Adipocyte (in vitro differentiated cells): ENCODE data around the gene TTR.

Experiments
- DNase-seq: peaks from one replicate; pipeline ENCODE4 v3.0.0-alpha.2; 2015; ENCODE audit warnings: low read depth
- H3K27me3 ChIP-seq: replicated peaks from 2 replicates; pipeline ENCODE4 v1.7.0; 2013; ENCODE audit warnings: mild to moderate bottlenecking, low read length, moderate library complexity; ENCODE audit not compliant: control insufficient read depth, insufficient read depth
- H3K36me3 ChIP-seq: 2 replicates; pipeline ENCODE4 v1.7.0; 2013; ENCODE audit warnings: low read length, mild to moderate bottlenecking, moderate library complexity; ENCODE audit not compliant: control insufficient read depth, insufficient read depth, severe bottlenecking
- H3K4me1 ChIP-seq: 2 replicates; pipeline ENCODE4 v1.7.0; 2013; ENCODE audit warnings: mild to moderate bottlenecking, low read length, moderate library complexity; ENCODE audit not compliant: control insufficient read depth, insufficient read depth
- H3K4me3 ChIP-seq: 2 replicates; pipeline ENCODE4 v1.7.0; 2013; ENCODE audit warnings: mild to moderate bottlenecking, low read length, moderate library complexity
- H3K9ac ChIP-seq: 2 replicates; pipeline ENCODE4 v1.7.0; 2013; ENCODE audit warnings: mild to moderate bottlenecking, low read length, moderate library complexity
- H3K9me3 ChIP-seq: 2 replicates; pipeline ENCODE4 v1.7.0; 2013; ENCODE audit warnings: mild to moderate bottlenecking, low read length, moderate library complexity; ENCODE audit not compliant: control insufficient read depth

The TTR gene

DNA sequence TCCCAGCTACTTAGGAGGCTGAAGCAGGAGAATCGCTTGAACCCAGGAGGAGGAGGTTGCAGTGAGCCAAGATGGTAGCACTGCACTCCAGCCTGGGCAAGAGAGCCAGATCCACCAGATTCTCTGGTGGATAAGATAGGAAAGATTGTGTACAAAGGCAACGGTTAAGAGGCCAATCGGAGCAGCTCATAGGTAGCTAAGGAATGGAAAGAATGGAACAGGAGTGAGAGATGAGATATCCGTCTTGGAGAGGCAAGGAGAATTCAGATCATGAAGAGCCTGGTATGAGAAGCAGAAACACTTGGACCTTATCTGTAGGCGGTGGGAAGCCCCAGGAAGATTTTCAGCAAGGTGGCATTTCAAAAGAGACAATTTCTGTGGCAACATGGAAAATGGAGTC is 27.1 kb downstream of the TTR start:
- H3K36me3 ChIP-seq: no peaks in the 10 kb centered on the region
- no peaks in the 10 kb centered on the region for H3K27me3 ChIP-seq
- H3K4me1 ChIP-seq: no peaks in the 10 kb centered on the region
- DNase-seq: no peak
- H3K9me3 ChIP-seq: no peaks in the 10 kb centered on the region
- no peak overlapping the region for H3K9ac ChIP-seq
- H3K4me3 ChIP-seq: no peak overlapping the region

DNA sequence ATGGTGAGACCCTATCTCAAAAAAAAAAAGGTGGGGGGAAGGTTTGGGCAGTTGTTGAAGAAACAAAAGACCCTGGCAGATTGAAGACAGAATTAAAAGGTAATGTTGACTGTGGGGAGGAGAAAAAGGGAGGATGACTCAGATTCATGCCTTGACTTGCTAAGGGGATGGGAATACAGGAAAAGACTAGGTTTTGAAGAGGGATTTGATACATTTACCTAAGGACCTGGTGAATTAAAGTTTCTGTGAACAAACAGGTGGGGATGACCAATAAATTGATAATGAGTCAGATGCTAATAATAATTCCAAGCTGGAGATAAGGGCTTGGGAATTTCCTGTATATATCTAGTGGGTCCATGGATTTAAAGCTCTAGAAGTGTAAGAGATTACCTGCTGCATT is 27.6 kb downstream of the TTR start:
- no peak for DNase-seq
- H3K4me1 ChIP-seq: no peaks in the 10 kb centered on the region
- no peaks in the 10 kb centered on the region for H3K27me3 ChIP-seq
- H3K36me3 ChIP-seq: no peaks in the 10 kb centered on the region
- no peaks in the 10 kb centered on the region for H3K9me3 ChIP-seq
- H3K4me3 ChIP-seq: no peak overlapping the region
- H3K9ac ChIP-seq: no peak overlapping the region

DNA sequence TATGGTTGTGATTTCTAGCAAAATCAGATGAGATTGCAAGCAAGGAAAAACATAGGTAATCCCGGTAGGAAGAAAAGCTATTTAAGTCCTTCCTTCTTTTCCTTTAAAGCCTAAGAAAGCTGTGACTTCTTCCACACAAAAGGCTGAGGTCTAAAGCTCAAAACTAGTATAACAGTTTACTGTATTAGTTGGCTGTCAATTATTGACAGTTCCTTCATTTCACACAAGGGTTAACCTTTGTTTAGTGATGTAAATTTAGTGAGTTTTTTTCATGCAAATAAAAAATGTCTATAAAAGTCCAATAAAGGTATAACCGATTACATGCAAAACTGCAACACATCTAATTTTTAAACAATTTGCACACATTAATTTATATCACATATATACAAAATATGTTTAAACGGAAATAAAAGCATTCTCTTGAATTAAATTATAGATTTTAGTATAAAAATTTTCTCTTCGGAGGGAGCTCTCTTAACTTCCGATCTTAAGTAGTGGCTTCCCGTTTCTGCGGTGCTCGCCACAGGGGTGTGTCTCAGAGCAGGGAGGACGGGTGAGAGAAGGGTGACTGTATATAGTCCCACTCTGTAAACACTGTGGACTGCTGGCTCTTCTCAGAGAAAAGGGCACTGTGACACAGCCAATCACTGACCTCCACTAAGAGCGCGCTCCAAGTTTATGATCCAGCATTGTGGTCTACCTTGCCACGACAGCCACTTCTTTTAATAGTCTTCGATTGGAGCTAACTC is 33.4 kb downstream of the TTR start:
- no peaks in the 10 kb centered on the region for H3K4me1 ChIP-seq
- H3K36me3 ChIP-seq: no peaks in the 10 kb centered on the region
- H3K4me3 ChIP-seq: no peak overlapping the region
- H3K9me3 ChIP-seq: no peaks in the 10 kb centered on the region
- no peaks in the 10 kb centered on the region for H3K27me3 ChIP-seq
- no peak overlapping the region for H3K9ac ChIP-seq
- no peak for DNase-seq

DNA sequence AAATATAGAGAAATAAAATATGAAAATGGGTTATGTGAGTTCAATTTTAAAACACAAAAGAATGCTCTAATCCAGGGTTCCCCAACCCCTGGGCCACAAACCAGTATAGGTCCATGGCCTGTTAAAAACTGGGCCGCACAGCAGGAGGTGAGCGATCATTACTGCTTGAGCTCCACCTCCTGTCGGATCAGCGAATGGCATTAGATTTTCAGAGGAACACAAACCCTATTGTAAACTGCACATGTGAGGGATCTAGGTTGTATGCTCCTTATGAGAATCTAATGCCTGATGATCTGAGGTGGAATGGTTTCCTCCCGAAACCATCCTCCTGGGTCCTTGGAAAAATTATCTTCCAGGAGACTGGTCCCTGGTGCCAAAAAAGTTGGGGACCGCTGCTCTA is 34.7 kb downstream of the TTR start:
- Histone ChIP-seq H3K4me3 (no peak overlapping the region), H3K4me1 (no peaks in the 10 kb centered on the region), H3K36me3 (peaks cover 4% of the 10 kb centered on the region), H3K9me3 (no peaks in the 10 kb centered on the region), H3K27me3 (no peaks in the 10 kb centered on the region), H3K9ac (no peak overlapping the region)
- no peak for DNase-seq

DNA sequence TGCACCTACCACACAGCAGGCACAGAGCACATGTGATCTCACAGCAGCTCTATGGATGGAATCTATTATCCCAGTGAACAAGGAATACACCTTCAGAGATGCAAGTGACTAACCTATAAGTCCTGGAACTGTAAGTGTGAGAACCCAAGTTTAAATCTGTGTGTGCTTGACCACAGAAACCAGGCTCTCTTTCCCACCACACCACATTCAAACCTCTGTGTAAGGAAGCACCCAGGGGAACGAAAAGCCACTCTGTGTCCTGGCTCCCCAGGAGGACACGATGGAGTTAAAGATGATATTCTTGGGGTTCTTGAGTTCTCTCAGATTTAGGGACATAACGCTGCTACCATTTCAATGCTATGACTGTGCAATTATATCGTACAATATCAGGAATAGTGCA is 38.9 kb downstream of the TTR start:
- Histone ChIP-seq H3K4me3 (no peak overlapping the region), H3K4me1 (no peaks in the 10 kb centered on the region), H3K9ac (no peak overlapping the region), H3K36me3 (peaks cover 4% of the 10 kb centered on the region), H3K27me3 (no peaks in the 10 kb centered on the region), H3K9me3 (no peaks in the 10 kb centered on the region)
- no peak for DNase-seq

DNA sequence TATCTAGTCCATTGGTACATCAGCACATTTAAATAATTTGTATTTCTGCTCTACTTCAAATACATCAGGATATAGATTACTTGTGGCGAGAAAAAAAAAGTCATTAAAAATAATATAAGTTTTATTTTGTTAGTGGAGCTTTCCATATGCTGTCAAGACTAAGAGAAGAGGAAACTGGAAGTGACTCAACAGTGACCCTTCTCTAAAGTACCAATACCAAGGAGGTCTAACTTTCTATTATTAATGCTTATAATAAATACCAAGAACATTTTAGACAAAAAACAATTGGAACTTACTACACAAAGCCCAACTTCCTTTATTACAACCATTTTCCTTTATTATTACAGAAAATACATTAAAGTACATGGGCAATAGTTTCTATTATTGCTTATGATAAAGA is 39.8 kb downstream of the TTR start:
- H3K36me3 ChIP-seq: peaks cover 4% of the 10 kb centered on the region
- no peak for DNase-seq
- H3K27me3 ChIP-seq: no peaks in the 10 kb centered on the region
- no peaks in the 10 kb centered on the region for H3K4me1 ChIP-seq
- no peaks in the 10 kb centered on the region for H3K9me3 ChIP-seq
- no peak overlapping the region for H3K9ac ChIP-seq
- no peak overlapping the region for H3K4me3 ChIP-seq

DNA sequence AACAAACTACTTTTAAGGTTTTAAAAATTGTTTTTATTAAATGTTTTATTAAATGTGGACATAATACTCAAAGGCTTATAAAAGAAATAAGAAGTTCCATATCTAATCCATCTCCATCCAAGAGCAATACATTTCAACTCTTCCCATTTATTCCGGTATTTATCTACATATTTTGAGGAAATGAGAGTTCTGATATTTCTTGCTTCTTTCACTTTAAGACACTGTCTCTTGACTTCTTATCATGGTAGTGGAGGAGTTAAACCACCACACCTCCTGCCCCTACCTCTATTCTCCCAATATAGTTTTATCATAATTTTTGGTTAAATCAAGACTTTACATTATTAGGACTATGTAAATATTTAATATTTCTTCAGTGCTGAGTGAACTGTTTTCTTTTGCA is 40.7 kb downstream of the TTR start:
- H3K27me3 ChIP-seq: no peaks in the 10 kb centered on the region
- no peak overlapping the region for H3K4me3 ChIP-seq
- H3K4me1 ChIP-seq: no peaks in the 10 kb centered on the region
- peaks cover 4% of the 10 kb centered on the region for H3K36me3 ChIP-seq
- DNase-seq: no peak
- no peaks in the 10 kb centered on the region for H3K9me3 ChIP-seq
- H3K9ac ChIP-seq: no peak overlapping the region

DNA sequence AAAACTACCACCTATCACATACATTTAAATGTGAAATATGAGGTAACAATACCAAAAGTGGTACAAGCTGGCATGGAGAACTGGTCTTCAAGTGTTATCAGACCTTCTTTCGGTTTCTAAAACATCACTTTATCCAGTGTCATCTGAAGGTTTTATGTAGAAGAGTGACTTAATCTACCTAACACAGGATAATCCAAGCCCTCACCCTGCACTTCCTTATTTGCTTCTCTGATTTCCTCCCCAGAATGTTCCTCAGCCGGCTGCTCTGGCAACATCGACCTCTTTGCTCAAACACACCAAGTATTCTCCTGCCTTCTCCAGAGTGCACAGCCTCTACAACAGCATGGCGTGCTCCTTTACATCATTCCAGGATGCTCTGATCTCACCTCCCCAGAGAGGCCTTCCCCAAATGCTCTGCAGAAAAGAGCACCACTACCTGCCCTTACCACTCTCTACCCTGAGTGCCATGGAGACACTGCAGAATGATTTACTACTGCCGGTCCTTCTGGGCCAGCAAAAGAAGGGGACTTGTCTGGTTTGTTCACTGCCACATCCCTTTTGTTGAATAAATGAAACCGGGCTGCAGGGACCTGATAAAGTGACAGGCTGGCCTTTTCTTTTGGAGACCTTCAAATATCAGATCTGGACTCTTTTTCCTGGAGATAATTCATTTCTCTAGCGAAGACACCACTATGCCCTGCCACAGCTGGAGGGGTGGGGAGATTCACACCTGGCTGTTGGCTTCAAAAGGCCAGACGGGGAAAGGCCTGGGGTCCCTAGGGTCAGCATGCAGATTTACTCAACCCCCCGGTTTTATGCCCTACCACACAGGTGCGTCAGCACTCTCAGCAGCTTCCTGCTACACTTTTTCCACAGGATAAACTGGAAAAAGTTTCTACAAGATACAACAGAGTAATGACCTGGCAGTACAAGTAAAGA is 42.0 kb downstream of the TTR start:
- Histone ChIP-seq H3K9me3 (no peaks in the 10 kb centered on the region), H3K4me1 (no peaks in the 10 kb centered on the region), H3K27me3 (no peaks in the 10 kb centered on the region), H3K9ac (no peak overlapping the region), H3K36me3 (peaks cover 4% of the 10 kb centered on the region), H3K4me3 (no peak overlapping the region)
- no peak for DNase-seq

DNA sequence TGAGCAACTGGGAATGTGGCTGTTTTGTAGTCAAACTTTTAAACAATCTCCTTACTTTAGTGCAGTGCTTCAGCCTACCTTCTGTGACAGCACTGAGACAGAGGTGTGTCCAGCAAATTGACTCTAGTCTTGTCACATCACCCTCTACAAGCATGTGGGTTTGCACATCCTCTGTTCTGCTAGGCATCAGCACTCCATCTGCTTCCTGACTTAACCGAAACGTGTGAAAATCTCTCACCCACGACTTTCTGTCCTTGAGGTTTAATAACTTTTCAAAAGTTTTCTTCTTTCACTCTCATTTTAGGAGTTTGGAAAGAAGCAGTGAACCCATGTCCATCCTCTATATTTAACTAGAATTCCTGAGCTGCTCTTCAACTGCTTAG is 42.6 kb downstream of the TTR start:
- DNase-seq: no peak
- peaks cover 4% of the 10 kb centered on the region for H3K36me3 ChIP-seq
- no peaks in the 10 kb centered on the region for H3K27me3 ChIP-seq
- no peaks in the 10 kb centered on the region for H3K9me3 ChIP-seq
- H3K9ac ChIP-seq: no peak overlapping the region
- no peaks in the 10 kb centered on the region for H3K4me1 ChIP-seq
- H3K4me3 ChIP-seq: no peak overlapping the region

DNA sequence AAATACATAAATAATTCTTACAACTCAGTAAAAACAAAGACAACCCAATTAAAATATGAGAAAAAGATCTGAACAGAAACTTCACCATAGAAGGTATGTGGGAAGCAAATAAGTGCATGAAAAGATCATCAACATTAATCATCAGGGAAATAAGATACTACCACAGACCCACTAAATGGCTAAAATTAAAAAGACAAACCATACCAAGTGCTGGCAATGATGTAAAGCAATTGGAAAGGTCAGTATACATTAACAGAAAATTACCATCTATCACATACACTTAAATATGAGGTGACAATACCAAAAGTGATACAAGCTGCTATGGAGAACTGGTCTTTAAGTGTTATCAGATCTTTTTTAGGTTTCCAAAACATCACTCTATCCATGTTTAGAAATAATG is 44.7 kb downstream of the TTR start:
- no peak overlapping the region for H3K4me3 ChIP-seq
- no peaks in the 10 kb centered on the region for H3K4me1 ChIP-seq
- no peak for DNase-seq
- H3K36me3 ChIP-seq: no peaks in the 10 kb centered on the region
- H3K27me3 ChIP-seq: no peaks in the 10 kb centered on the region
- no peaks in the 10 kb centered on the region for H3K9me3 ChIP-seq
- H3K9ac ChIP-seq: no peak overlapping the region

DNA sequence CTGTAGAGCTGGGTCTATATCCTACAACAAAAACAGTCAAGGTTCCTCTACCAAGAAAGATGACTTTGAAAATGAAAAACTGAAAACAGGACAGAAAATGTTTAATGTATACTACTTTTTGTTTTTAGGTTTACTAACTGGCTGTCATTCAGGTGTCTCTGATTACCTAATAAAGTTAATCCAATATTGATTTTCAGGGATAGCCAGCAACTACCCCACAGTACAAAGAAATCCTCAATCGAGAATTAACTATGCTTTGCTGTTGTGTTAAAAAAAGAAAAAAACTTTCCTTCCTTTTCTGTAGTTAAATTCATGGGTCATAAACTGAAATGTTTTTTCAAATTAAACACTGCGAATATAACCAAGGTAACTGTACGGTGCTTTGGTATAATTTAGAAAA is 45.8 kb downstream of the TTR start:
- no peak for DNase-seq
- H3K9me3 ChIP-seq: no peaks in the 10 kb centered on the region
- H3K4me1 ChIP-seq: no peaks in the 10 kb centered on the region
- H3K36me3 ChIP-seq: no peaks in the 10 kb centered on the region
- no peaks in the 10 kb centered on the region for H3K27me3 ChIP-seq
- H3K9ac ChIP-seq: no peak overlapping the region
- no peak overlapping the region for H3K4me3 ChIP-seq
